ENCODE data around the gene NME5. TPM values are rescaled to one million over a fixed set of nuclear protein-coding genes. Genes with fewer than 3 reads are reported as not detected.

NME5 gene
- total RNA-seq, 4 donors from 2014 or later = 0.34 to 2.0 (median 2.0) TPM; not detected in 1

- no peak for TF ChIP-seq CTCF (IDR thresholded peaks at IDR 0.05; ENCODE audit: low read depth)
Observed at GRCh38 chr5:138159666-138160065, 20.4 kb upstream of the NME5 start.

DNA sequence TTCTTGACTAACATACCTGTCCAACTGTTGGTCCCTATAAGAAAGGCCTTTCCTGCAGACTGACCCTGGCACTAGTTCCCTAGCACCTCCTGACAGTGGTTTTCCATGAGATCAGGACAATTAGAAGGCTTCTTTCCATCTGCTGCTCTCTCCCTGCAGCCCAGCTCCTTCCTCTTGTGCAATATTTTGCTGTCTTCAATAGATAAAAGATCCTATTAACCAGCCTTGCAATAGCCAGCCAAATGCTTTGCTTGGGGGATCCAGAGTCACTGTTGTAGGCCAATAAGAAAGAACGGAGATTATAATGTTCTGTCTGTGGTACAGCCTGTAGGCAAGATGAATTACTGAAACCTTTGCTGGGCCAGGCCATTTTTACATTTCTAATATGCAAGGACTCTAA lies 18.4 kb upstream of the NME5 start:
- TF ChIP-seq CTCF (IDR thresholded peaks at IDR 0.05; ENCODE audit: low read depth) = no peak

GRCh38 chr5:138149530-138149929 lies 10.3 kb upstream of the NME5 start:
- TF ChIP-seq CTCF (IDR thresholded peaks at IDR 0.05; ENCODE audit: low read depth) = no peak

GRCh38 chr5:138148811-138149210 lies 9.6 kb upstream of the NME5 start:
- no peak for TF ChIP-seq CTCF (IDR thresholded peaks at IDR 0.05; ENCODE audit: low read depth)

- no peak for TF ChIP-seq CTCF (IDR thresholded peaks at IDR 0.05; ENCODE audit: low read depth)
Observed at GRCh38 chr5:138141734-138142133, 2.5 kb upstream of the NME5 start.

DNA sequence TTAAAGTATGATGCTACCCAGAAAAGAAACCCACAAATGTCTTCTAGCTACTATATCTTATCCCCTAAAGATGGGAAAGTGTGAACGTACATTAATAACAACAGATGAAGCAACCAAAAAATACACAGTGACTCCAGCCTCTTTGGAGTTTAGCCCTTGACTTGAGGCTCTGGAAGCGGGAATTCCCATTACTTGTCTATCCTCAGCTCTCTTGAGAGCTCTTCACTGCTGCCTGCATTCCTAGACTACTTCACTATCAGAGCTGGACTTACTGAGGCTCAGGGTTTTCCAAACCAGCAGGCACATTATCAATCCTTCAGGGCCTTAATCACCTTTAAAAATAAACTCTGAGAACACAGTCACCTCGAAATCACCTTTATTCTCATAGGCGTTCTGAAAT lies 1.0 kb upstream of the NME5 start:
- TF ChIP-seq CTCF (IDR thresholded peaks at IDR 0.05; ENCODE audit: low read depth) = no peak

GRCh38 chr5:138139781-138140090 lies 508 bp upstream of the NME5 start:
- no peak for TF ChIP-seq CTCF (IDR thresholded peaks at IDR 0.05; ENCODE audit: low read depth)

- no peak for TF ChIP-seq CTCF (IDR thresholded peaks at IDR 0.05; ENCODE audit: low read depth)
Observed at GRCh38 chr5:138132543-138132942, 6.7 kb downstream of the NME5 start.

Data from subcutaneous adipose tissue (tissue), 4 donors.